ENCODE measurements around the gene SURF4. TPM values are rescaled to one million over a fixed set of nuclear protein-coding genes. Genes with fewer than 3 reads are reported as not detected.

The SURF4 gene
- total and polyA plus RNA-seq, 2 donors: 109 to 152 TPM

DNA sequence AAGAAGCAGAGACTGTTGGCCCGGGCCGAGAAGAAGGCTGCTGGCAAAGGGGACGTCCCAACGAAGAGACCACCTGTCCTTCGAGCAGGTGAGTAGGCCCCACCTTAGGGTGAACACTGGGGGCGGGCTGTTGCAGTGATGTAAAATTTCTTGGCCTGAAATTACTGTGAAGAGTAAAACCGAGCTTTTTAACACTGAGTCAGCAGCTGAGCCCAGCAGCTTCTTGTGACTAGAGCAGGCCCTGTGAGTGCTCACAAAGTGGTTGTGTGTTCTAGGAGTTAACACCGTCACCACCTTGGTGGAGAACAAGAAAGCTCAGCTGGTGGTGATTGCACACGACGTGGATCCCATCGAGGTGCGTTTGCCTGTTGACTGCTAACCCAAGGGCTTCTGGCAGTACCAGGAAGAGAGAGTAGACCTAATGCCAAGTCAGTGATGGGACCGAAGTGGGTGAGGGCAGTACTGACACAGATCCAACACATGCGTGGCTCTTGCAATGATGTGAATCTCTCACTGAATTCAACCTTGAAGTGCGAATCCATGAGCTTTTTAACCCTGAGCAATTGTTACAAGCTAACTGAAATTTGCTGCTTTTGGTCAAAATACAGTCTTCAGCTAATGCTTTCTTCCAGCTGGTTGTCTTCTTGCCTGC, 25.8 kb downstream of the SURF4 start:
- no peak for DNase-seq (ENCODE audit: extremely low spot score)
- no peaks in the 10 kb centered on the region for H3K4me1 ChIP-seq (ENCODE audit: insufficient read depth)
- H3K4me3 ChIP-seq (ENCODE audit: low read depth, low read length): no peak overlapping the region
- 83% methylated on average over 15 of the region's 15 CpGs for WGBS
- no peak overlapping the region for H3K27ac ChIP-seq (ENCODE audit: low read depth)
- H3K36me3 ChIP-seq (ENCODE audit: insufficient read depth): peaks cover 8% of the 10 kb centered on the region

DNA sequence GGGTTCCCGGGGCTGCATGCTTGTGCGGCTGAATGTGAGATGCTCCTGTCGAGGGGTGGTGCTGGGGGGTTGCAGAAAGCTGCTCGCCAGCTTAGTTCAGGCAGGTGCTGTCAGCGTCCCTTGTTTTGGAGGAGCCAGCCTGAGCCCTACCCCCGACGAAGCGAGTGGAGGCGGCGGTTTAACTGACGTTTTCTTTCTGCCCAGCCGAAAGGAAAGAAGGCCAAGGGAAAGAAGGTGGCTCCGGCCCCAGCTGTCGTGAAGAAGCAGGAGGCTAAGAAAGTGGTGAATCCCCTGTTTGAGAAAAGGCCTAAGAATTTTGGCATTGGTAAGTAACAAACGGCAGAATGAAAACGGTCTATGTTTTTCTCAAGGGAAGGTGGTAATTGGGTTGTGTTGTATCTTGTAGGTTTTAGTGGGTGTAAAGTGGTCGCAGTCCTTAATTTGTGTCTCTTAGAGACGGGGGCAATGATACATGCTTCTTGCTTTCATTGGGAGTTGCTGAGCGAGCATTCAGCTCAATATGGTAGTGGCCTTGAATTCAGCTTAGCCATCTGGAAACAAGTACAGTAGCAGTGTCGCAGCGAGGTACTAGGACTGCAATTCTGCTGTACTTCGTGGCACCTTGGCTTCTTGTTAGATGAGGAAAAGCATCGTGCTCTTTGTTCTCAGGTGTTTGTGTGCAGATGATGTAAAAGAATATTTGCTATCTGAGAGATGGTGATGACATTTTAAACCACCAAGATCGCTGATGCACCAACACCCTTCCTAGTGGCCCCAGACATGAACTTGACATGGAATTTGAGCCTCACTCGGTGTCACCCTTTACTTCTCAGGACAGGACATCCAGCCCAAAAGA, 26.9 kb downstream of the SURF4 start:
- peak overlapping the region; percentile 85 for H3K27ac ChIP-seq (ENCODE audit: low read depth)
- 18% methylated on average over 25 of the region's 25 CpGs for WGBS
- peaks cover 11% of the 10 kb centered on the region for H3K36me3 ChIP-seq (ENCODE audit: insufficient read depth)
- peak overlapping the region; percentile 77 for H3K4me3 ChIP-seq (ENCODE audit: low read depth, low read length)
- DNase-seq (ENCODE audit: extremely low spot score): no peak
- no peaks in the 10 kb centered on the region for H3K4me1 ChIP-seq (ENCODE audit: insufficient read depth)

DNA sequence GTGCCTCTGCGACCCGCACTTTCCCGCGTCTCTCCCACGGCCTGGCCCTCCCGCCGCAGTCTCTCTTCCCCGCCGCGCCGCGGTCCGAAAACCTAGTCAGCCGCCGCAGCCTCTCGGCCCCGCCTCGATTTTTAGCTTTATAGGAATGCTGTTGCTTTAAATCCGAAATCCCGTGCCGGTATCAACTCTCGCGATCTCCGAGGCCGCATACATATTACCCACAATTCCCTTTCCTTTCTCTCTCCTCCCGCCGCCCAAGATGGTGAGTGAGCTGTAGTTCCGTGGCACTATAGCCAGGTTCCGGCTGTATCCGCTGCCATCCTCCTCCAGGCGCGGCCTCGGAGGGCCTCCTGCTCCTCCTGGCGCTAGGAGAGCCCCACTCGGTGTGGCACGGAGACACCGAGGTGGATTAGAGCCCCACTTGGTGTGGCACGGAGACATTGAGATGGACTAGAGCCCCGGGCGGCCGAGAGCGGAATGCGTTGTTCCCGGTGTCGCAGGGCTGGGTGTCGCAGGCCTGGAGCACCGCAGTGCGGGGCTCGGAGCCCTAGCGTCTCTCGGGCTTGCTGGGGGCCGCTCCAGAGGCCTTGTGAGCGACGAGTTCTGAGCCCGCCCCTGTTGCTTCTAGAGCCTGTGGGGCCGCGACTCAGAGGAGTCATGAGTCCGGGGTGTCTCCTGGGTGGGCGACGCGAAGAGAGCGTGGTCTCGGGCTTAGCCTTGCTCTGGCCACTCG, 27.7 kb downstream of the SURF4 start, which contains the start of the genes MED22 and RPL7A:
Gene MED22 (minus strand): TSS at position 147 of the 733 bp plus-strand sequence. CDS start 1,469 bp downstream, outside the sequence.
Gene RPL7A (plus strand): TSS at position 234 of the 733 bp plus-strand sequence. CDS start 26 bp downstream, at position 260.
- WGBS: under 1% methylated on average over 64 of the region's 64 CpGs
- no peaks in the 10 kb centered on the region for H3K4me1 ChIP-seq (ENCODE audit: insufficient read depth)
- peak; percentile 94 for DNase-seq (ENCODE audit: extremely low spot score)
- H3K27ac ChIP-seq (ENCODE audit: low read depth): peak within 1 kb of the TSS; percentile 85
- H3K36me3 ChIP-seq (ENCODE audit: insufficient read depth): peaks cover 12% of the 10 kb centered on the region
- peak within 1 kb of the TSS; percentile 77 for H3K4me3 ChIP-seq (ENCODE audit: low read depth, low read length)

DNA sequence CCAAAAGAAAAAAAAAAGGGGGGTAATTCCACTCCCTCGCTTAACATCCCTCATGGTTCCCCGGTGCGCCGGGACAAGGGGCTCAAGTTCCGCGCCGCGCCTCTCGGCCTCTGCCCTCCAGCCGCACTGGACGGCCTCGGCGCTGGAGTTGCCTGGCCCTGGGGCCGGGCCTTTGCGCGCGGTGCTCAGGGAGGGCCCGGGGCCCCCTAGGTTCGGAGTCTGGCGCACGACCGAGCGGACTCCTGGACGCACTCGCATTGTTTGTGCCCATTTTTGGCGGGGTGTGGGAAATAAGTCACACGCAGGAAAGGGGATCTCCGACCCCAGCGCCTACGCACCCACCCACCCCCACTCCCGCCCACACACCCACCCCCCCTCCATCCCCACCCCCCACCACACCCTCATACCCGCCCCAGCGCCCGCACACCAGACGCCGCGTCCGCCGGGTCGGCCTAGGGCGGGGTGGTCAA, 28.3 kb downstream of the SURF4 start:
- Histone ChIP-seq H3K27ac (ENCODE audit: low read depth) (peak overlapping the region; percentile 70), H3K36me3 (ENCODE audit: insufficient read depth) (peaks cover 13% of the 10 kb centered on the region), H3K4me1 (ENCODE audit: insufficient read depth) (no peaks in the 10 kb centered on the region), H3K4me3 (ENCODE audit: low read depth, low read length) (peak overlapping the region; percentile 77)
- DNase-seq (ENCODE audit: extremely low spot score): no peak
- under 1% methylated on average over 41 of the region's 41 CpGs for whole genome bisulfite sequencing

DNA sequence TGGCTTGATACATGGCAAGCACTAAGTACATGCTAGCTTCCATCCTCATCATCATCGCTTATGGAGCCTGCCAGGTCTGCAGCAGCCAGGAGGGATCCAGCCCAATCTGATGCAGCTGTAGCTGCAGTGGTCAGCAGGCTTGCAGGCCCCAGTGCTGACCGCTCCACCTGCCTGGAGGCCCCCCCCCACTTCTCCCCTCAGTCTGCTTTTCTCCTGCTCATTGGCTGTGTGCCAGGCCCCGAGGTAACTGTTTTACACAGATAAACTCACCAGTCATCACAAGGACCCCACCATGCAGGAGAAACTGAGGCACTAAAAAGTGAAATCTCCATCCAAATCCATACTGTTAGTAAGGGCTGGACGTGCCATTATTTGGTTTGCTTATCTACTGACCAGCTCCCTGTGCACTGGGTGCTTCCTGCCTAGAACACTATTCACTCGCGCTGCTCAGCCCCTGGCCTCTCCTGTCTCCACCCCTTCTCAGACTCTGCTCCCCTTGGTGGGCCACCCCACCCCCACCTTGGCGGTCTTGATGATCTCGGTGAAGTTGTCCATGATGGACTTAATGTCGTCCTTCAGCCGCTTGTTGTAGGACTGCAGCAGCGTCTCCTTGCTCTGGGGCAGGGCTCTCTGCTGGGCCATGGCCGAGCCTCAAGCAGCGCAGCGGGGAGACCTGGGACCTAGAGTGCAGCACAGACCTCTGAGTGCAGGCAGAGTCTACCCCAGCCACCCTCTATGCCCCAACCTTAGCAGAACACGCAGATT, 29.7 kb downstream of the SURF4 start:
- H3K4me1 ChIP-seq (ENCODE audit: insufficient read depth): no peaks in the 10 kb centered on the region
- H3K4me3 ChIP-seq (ENCODE audit: low read depth, low read length): peak overlapping the region; percentile 77
- peaks cover 13% of the 10 kb centered on the region for H3K36me3 ChIP-seq (ENCODE audit: insufficient read depth)
- H3K27ac ChIP-seq (ENCODE audit: low read depth): no peak overlapping the region
- no peak for DNase-seq (ENCODE audit: extremely low spot score)
- WGBS: 56% methylated on average over 15 of the region's 15 CpGs

DNA sequence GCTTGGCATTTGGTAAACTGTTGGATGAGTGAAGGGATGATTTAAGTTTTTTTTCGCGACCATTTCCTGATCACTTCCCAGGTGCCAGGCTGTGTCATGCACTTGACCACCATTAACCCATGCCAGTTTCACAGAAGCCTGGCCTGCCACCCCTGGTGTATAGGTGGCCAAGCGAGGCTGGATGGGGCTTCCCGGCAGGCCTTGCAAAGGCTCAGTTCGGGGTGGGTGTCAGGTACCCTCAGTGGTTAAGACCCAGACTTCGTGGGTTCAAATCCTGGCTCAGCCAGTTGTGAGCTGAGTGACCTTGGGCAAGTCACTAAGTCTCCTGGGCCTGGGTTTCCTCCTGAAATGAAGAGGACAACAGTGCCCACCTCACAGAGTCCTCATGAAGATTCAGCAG, 30.3 kb downstream of the SURF4 start:
- H3K4me1 ChIP-seq (ENCODE audit: insufficient read depth): no peaks in the 10 kb centered on the region
- no peak overlapping the region for H3K4me3 ChIP-seq (ENCODE audit: low read depth, low read length)
- H3K36me3 ChIP-seq (ENCODE audit: insufficient read depth): peaks cover 11% of the 10 kb centered on the region
- WGBS: 93% methylated on average over 6 of the region's 6 CpGs
- DNase-seq (ENCODE audit: extremely low spot score): no peak
- no peak overlapping the region for H3K27ac ChIP-seq (ENCODE audit: low read depth)

DNA sequence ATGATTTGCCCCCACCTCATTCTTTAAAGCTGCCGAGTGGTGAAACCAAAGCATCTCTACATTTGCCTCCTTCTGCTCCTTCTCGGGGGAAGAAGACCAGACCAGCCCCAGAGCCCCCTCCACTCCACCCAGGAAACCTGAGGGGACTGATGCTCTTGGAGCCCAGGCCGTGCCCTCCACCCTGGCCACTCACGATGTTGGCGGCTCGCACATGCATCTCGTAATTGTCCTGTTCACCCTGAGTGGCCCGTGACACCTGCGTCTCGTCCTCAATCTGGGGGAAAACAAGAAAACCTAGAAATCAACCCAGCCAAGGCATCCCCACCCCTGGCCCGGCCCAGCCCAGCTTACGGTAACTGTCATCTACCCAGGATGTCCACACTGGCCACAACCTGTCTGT, 30.9 kb downstream of the SURF4 start:
- 94% methylated on average over 12 of the region's 12 CpGs for WGBS

DNA sequence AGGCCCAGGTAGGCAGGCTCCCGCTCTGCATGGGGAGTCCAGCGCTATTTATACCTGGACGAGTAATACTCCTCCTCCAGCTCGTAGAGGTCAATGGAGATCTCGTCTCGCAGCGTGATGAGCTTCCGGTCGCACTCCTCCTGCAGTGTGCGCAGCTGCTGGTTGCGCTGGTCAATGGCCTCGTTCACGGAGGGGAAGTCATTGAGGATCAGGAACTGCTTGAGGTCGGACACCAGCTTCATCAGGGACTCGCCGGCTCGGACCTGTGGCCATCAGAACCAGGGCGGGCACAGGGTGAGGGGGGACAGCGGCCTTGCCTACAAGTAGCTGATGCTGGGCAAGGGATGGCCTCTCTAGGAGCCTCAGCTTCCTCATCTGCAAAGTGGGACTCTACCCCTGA, 31.8 kb downstream of the SURF4 start:
- Histone ChIP-seq H3K4me3 (ENCODE audit: low read depth, low read length) (no peak overlapping the region), H3K4me1 (ENCODE audit: insufficient read depth) (no peaks in the 10 kb centered on the region), H3K36me3 (ENCODE audit: insufficient read depth) (peaks cover 9% of the 10 kb centered on the region), H3K27ac (ENCODE audit: low read depth) (no peak overlapping the region)
- no peak for DNase-seq (ENCODE audit: extremely low spot score)
- 95% methylated on average over 19 of the region's 19 CpGs for WGBS

More for the DNA sequence above, 30.9 kb downstream of the SURF4 start:
- no peak for DNase-seq (ENCODE audit: extremely low spot score)
- Histone ChIP-seq H3K36me3 (ENCODE audit: insufficient read depth) (peaks cover 11% of the 10 kb centered on the region), H3K27ac (ENCODE audit: low read depth) (no peak overlapping the region), H3K4me1 (ENCODE audit: insufficient read depth) (no peaks in the 10 kb centered on the region), H3K4me3 (ENCODE audit: low read depth, low read length) (no peak overlapping the region)

DNA sequence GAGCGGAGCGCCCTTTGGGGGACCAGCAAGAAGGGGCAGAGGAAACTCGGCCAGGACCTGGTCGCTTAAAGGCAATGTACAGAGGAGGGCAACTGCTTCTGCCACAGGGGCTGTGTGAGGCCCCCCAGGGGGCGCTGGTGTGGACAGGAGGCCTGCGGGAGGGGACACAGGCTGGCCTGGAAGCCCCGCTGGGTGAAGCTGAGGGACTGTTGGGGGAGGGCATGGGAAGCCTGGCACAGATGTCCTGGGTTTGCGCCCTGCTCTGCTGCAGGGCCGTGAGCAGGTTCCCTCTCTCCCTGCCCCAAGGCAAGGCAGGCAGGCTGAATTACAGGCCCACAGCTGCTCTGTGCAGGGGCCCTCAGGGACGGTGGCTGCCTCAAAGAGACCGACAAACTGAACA, 33.3 kb downstream of the SURF4 start:
- no peaks in the 10 kb centered on the region for H3K4me1 ChIP-seq (ENCODE audit: insufficient read depth)
- DNase-seq (ENCODE audit: extremely low spot score): no peak
- 82% methylated on average over 11 of the region's 11 CpGs for WGBS
- no peak overlapping the region for H3K27ac ChIP-seq (ENCODE audit: low read depth)
- no peak overlapping the region for H3K4me3 ChIP-seq (ENCODE audit: low read depth, low read length)
- H3K36me3 ChIP-seq (ENCODE audit: insufficient read depth): peaks cover 9% of the 10 kb centered on the region

DNA sequence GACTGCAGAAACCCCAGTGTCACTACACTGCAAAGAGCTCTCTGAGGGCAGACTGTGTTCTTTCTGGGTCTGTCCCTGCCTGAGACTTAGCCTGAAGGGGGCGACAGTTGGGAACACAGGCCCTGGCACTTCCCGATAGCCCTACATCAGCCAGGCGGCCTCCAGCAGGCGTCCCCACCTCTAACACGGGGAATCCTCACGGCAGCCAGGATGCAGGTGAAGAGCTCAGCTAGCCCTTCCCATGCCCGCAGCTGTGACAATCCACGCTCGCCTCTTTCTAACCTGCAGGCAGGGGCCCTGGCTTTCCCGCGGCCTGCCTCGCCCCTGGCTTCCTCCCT, 33.8 kb downstream of the SURF4 start:
- DNase-seq (ENCODE audit: extremely low spot score): no peak
- Histone ChIP-seq H3K36me3 (ENCODE audit: insufficient read depth) (peaks cover 9% of the 10 kb centered on the region), H3K4me3 (ENCODE audit: low read depth, low read length) (no peak overlapping the region), H3K4me1 (ENCODE audit: insufficient read depth) (no peaks in the 10 kb centered on the region), H3K27ac (ENCODE audit: low read depth) (no peak overlapping the region)
- 74% methylated on average over 12 of the region's 12 CpGs for WGBS

DNA sequence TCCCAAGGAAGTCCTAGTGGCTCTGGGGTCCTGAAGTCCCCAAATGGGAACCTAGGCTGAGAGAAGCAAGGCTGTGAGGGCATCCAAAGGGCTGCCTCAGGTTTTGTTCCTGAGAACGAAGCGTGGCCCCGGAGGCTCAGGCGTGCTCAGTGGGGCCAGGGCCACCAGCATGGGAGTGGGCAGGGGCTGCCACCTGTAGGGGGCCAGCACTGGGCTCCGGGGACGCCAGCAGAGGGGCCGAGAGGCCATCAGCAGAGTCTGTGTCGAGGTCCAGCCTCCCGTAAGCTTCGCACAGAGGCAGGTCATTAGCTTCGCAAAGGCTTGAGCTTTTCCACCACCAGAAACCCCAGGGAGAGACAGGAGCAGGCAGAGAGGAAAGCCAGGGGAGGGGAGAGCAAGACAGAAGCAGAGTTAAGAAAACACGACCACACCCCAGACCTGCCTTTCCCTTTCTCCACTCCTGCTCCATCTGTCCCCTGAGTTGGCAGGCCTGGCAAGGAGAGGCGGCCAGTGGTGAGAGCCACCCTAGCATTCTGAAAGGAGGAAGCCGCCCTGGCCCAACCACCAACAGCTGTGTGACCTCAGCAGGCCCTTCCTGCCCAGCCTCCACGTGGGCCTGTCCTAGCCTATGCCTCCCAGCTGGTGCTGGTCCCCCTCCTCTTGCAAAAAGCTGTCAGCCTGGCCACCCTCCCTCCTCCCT, 34.3 kb downstream of the SURF4 start:
- H3K4me3 ChIP-seq (ENCODE audit: low read depth, low read length): no peak overlapping the region
- no peaks in the 10 kb centered on the region for H3K4me1 ChIP-seq (ENCODE audit: insufficient read depth)
- peaks cover 9% of the 10 kb centered on the region for H3K36me3 ChIP-seq (ENCODE audit: insufficient read depth)
- 87% methylated on average over 15 of the region's 15 CpGs for WGBS
- no peak for DNase-seq (ENCODE audit: extremely low spot score)
- no peak overlapping the region for H3K27ac ChIP-seq (ENCODE audit: low read depth)

DNA sequence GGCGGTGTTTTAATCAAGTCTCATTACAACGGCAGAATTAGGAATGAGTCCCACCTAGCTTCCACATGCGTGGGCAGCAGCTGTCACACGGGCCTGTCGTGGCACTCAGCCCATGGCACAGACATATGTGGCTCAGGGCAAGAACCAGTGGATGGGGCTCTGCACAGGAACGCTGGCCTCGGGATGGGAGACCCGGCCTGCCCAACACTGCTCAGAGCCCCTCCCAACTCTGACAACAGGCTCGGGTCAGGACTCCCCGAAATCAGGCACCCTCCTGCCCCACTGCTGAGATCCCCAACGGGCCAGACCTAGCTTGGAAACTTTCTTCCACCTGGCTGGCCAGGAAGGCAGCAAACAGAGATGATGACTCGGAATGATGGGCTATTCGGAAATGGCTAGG, 34.9 kb downstream of the SURF4 start:
- Histone ChIP-seq H3K4me1 (ENCODE audit: insufficient read depth) (no peaks in the 10 kb centered on the region), H3K4me3 (ENCODE audit: low read depth, low read length) (no peak overlapping the region), H3K36me3 (ENCODE audit: insufficient read depth) (peaks cover 9% of the 10 kb centered on the region), H3K27ac (ENCODE audit: low read depth) (no peak overlapping the region)
- 89% methylated on average over 13 of the region's 13 CpGs for WGBS
- no peak for DNase-seq (ENCODE audit: extremely low spot score)
